CD14-positive monocyte (primary cell): Measurements from ENCODE around the gene SERPING1. TPM values are rescaled to one million over a fixed set of nuclear protein-coding genes. Genes with fewer than 3 reads are reported as not detected.

ENCODE experiments used
- DNase-seq, 3 donors: peaks; one replicate each; pipeline ENCODE4 v3.0.0-alpha.2; 2011 to 2022
- H2AFZ ChIP-seq: 2 replicates; pipeline ENCODE4 v1.6.0; 2012; ENCODE audit warnings: mild to moderate bottlenecking, low read depth, low read length, inconsistent platforms; ENCODE audit not compliant: insufficient read depth, poor library complexity, severe bottlenecking
- H3K27ac ChIP-seq, 2 donors: 1 replicate in 1 of 2; 2 replicates in 1 of 2; pipeline ENCODE4 v1.5.1; 2012 to 2013; ENCODE audit warnings: low read length in 2 of 2, control low read depth in 1 of 2, inconsistent platforms in 1 of 2, low read depth in 1 of 2, mild to moderate bottlenecking in 1 of 2
- H3K27me3 ChIP-seq, 2 donors: one replicate each; pipeline versions ENCODE4 v1.6.0 to v1.6.1; 2011 to 2013; ENCODE audit warnings: low read length in 2 of 2; ENCODE audit not compliant: control insufficient read depth in 2 of 2, insufficient read depth in 2 of 2
- H3K36me3 ChIP-seq, 2 donors: replicated peaks in 1 of 2; 1 replicate in 1 of 2; 2 replicates in 1 of 2; pipeline versions ENCODE4 v1.5.1 to v1.6.1; 2012 to 2013; ENCODE audit warnings: low read length in 2 of 2, control low read depth in 1 of 2, inconsistent platforms in 1 of 2, mild to moderate bottlenecking in 1 of 2; ENCODE audit not compliant: insufficient read depth in 2 of 2, control insufficient read depth in 1 of 2
- H3K4me1 ChIP-seq, 2 donors: 1 replicate in 1 of 2; 2 replicates in 1 of 2; pipeline versions ENCODE4 v1.5.1 to v1.6.1; 2012 to 2013; ENCODE audit warnings: low read length in 2 of 2, control low read depth in 1 of 2, inconsistent platforms in 1 of 2, mild to moderate bottlenecking in 1 of 2, moderate library complexity in 1 of 2; ENCODE audit not compliant: insufficient read depth in 2 of 2, control insufficient read depth in 1 of 2
- H3K4me2 ChIP-seq: replicated peaks from 2 replicates; pipeline ENCODE3; 2012; ENCODE audit warnings: low read length, moderate library complexity, mild to moderate bottlenecking; ENCODE audit not compliant: poor library complexity, severe bottlenecking; ENCODE audit errors: extremely low read depth
- H3K4me3 ChIP-seq, 3 experiments: fragments of 200-600 bp in 1 of 3; sonication (generic) in 1 of 3; replicated peaks in 1 of 3; 1 replicate in 2 of 3; 2 replicates in 1 of 3; pipeline ENCODE4 v1.5.1; 2011 to 2013; ENCODE audit warnings: low read length in 3 of 3, mild to moderate bottlenecking in 3 of 3, control low read depth in 2 of 3, low read depth in 2 of 3, inconsistent platforms in 1 of 3, moderate library complexity in 1 of 3
- H3K79me2 ChIP-seq: 2 replicates; pipeline ENCODE4 v1.6.0; 2012; ENCODE audit warnings: mild to moderate bottlenecking, control low read depth, inconsistent platforms, low read length, moderate library complexity; ENCODE audit not compliant: insufficient read depth
- H3K9ac ChIP-seq: 2 replicates; pipeline ENCODE4 v1.6.0; 2017; ENCODE audit warnings: low read length, mild to moderate bottlenecking; ENCODE audit not compliant: insufficient read depth, poor library complexity, severe bottlenecking
- H3K9me3 ChIP-seq, 2 donors: replicated peaks in 1 of 2; 1 replicate in 1 of 2; 2 replicates in 1 of 2; pipeline versions ENCODE4 v1.5.1 to v1.6.1; 2012 to 2013; ENCODE audit warnings: low read length in 2 of 2, control low read depth in 1 of 2; ENCODE audit not compliant: control insufficient read depth in 1 of 2, insufficient read depth in 1 of 2
- H4K20me1 ChIP-seq: 2 replicates; pipeline ENCODE4 v1.6.0; 2012; ENCODE audit warnings: mild to moderate bottlenecking, low read length, control low read depth, moderate library complexity; ENCODE audit not compliant: insufficient read depth
- H3K27ac Mint-ChIP-seq, 7 donors: one replicate each; pipeline ENCODE4 v1.8.0; 2020; ENCODE audit warnings: mild to moderate bottlenecking in 7 of 7, mixed read lengths in 7 of 7, moderate library complexity in 6 of 7, inconsistent platforms in 2 of 7
- H3K27me3 Mint-ChIP-seq, 3 donors: one replicate each; pipeline ENCODE4 v1.8.0; 2021 to 2022; ENCODE audit warnings: low read depth in 3 of 3, mild to moderate bottlenecking in 3 of 3, mixed read lengths in 3 of 3, moderate library complexity in 3 of 3, inconsistent platforms in 1 of 3
- H3K36me3 Mint-ChIP-seq, 2 donors: one replicate each; pipeline ENCODE4 v1.8.0; 2020; ENCODE audit warnings: mixed read lengths in 2 of 2, inconsistent platforms in 1 of 2, mild to moderate bottlenecking in 1 of 2
- H3K4me1 Mint-ChIP-seq: one replicate; pipeline ENCODE4 v1.8.0; 2020; ENCODE audit warnings: mild to moderate bottlenecking, mixed read lengths
- H3K4me3 Mint-ChIP-seq, 2 donors: one replicate each; pipeline ENCODE4 v1.8.0; 2020; ENCODE audit warnings: mild to moderate bottlenecking in 2 of 2, mixed read lengths in 2 of 2, moderate library complexity in 1 of 2
- H3K9me3 Mint-ChIP-seq, 7 donors: one replicate each; pipeline ENCODE4 v1.8.0; 2020 to 2022; ENCODE audit warnings: mixed read lengths in 7 of 7, mild to moderate bottlenecking in 6 of 7, moderate library complexity in 6 of 7, inconsistent platforms in 2 of 7
- WGBS: methylation state at CpG from one replicate; pipeline ENCODE4 v1.1.5; 2013; ENCODE audit warnings: missing lambda C conversion rate; ENCODE audit not compliant: insufficient coverage; 5-methylcytosine and 5-hydroxymethylcytosine counted together
- intact Hi-C, 2 donors: fragments of 100-400 bp; cut with micrococcal nuclease; formaldehyde crosslinking; loops; one replicate each; pipeline versions ENCODE4 v1.15.0 to v1.15.1; 2023
- polyA plus RNA-seq, 3 donors: library from polyadenylated mRNA; depleted of rRNA in 1 of 3; unstranded in 2 of 3; stranded (reverse) in 1 of 3; fragments of 300-500 nt in 2 of 3; fragments of >200 nt in 1 of 3; fragmentation: Illumina TruSeq in 2 of 3; gene quantifications; 1 replicate in 2 of 3; 2 replicates in 1 of 3; pipeline ENCODE4 v1.2.3, GENCODE V29; 2012 to 2021
- TF ChIP-seq, protein P1 (sequence below): fragments of 200-600 bp; IDR thresholded peaks from one replicate; pipeline ENCODE4 v1.8.0; 2022; ENCODE audit warnings: antibody characterized with exemption, mild to moderate bottlenecking

Gene SERPING1
- polyA plus RNA-seq, 3 donors, result 7.3 to 10.8 (median 8.5) TPM

GRCh38 chr11:57652662-57653061 is 55.2 kb downstream of the SERPING1 start:
- Histone ChIP-seq H4K20me1 (no peaks in the 10 kb centered on the region), H3K4me2 (peak overlapping the region; percentile 47), H3K27me3 (peaks cover 17 to 18% of the 10 kb centered on the region in 2 donors), H3K27ac (peak overlapping the region; percentile 8 to 62), H3K4me1 (peaks cover 53 to 55% of the 10 kb centered on the region in 2 donors), H3K36me3 (no peaks in the 10 kb centered on the region), H2AFZ (no peak overlapping the region), H3K4me3 (peak overlapping the region in 1 of 3 experiments; percentile 14), H3K79me2 (peaks cover 2% of the 10 kb centered on the region), H3K9me3 (peaks cover 0 to 4% of the 10 kb centered on the region in 2 donors), H3K9ac (no peak overlapping the region)
- no peak for DNase-seq
- intact Hi-C loops, result loop anchor here in 1 of 2 donors (2.0 kb wide), 1 partner anchor 14 kb away; no protein-coding TSS in a partner anchor
- peak overlapping the region; percentile 68 to 93 (median 87) for H3K27ac Mint-ChIP-seq
- peaks cover 0 to 15% (median 5%) of the 10 kb centered on the region in 7 donors for H3K9me3 Mint-ChIP-seq
- TF ChIP-seq, protein P1, sequence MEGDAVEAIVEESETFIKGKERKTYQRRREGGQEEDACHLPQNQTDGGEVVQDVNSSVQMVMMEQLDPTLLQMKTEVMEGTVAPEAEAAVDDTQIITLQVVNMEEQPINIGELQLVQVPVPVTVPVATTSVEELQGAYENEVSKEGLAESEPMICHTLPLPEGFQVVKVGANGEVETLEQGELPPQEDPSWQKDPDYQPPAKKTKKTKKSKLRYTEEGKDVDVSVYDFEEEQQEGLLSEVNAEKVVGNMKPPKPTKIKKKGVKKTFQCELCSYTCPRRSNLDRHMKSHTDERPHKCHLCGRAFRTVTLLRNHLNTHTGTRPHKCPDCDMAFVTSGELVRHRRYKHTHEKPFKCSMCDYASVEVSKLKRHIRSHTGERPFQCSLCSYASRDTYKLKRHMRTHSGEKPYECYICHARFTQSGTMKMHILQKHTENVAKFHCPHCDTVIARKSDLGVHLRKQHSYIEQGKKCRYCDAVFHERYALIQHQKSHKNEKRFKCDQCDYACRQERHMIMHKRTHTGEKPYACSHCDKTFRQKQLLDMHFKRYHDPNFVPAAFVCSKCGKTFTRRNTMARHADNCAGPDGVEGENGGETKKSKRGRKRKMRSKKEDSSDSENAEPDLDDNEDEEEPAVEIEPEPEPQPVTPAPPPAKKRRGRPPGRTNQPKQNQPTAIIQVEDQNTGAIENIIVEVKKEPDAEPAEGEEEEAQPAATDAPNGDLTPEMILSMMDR, result no peak
- peak overlapping the region; percentile 21 to 63 for H3K4me3 Mint-ChIP-seq
- H3K4me1 Mint-ChIP-seq, result peaks cover 57% of the 10 kb centered on the region
- peaks cover 23 to 32% (median 25%) of the 10 kb centered on the region in 3 donors for H3K27me3 Mint-ChIP-seq
- peaks cover 0 to 8% of the 10 kb centered on the region in 2 donors for H3K36me3 Mint-ChIP-seq
- WGBS, result no CpG with 5 or more reads among the region's 3 CpGs

DNA sequence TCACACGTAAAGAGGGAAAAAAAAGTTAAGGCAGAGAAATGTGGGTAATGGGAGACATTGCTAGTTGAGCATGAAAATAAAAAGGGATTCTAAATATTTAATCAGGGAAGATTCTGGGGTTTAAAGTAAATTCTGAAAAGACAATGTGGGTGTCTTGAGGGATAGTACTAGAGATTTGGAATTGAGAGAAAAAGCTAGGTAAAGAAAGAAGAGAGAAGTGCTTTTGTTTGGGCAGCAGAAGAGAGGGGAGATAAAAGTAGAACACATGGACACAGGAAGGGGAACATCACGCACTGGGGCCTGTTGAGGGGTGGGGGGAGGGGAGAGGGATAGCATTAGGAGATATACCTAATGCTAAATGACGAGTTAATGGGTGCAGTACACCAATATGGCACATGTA is 55.7 kb downstream of the SERPING1 start:
- Mint-ChIP-seq H3K4me1 (peaks cover 54% of the 10 kb centered on the region), H3K9me3 (peaks cover 0 to 11% (median 3%) of the 10 kb centered on the region in 7 donors), H3K27ac (peak overlapping the region; percentile 68 to 93 (median 86)), H3K4me3 (peak overlapping the region; percentile 21 to 55), H3K36me3 (peaks cover 0 to 4% of the 10 kb centered on the region in 2 donors), H3K27me3 (peaks cover 18 to 27% (median 20%) of the 10 kb centered on the region in 3 donors)
- Histone ChIP-seq H3K79me2 (peaks cover 7% of the 10 kb centered on the region), H3K4me1 (peaks cover 51 to 54% of the 10 kb centered on the region in 2 donors), H3K36me3 (no peaks in the 10 kb centered on the region), H2AFZ (no peak overlapping the region), H4K20me1 (no peaks in the 10 kb centered on the region), H3K27me3 (peaks cover 12 to 13% of the 10 kb centered on the region in 2 donors), H3K27ac (peak overlapping the region in 1 of 2 donors; percentile 62), H3K4me2 (peak overlapping the region; percentile 47), H3K4me3 (peak overlapping the region in 1 of 3 experiments; percentile 14), H3K9me3 (no peaks in the 10 kb centered on the region), H3K9ac (no peak overlapping the region)
- TF ChIP-seq, protein P1, result no peak
- DNase-seq, result peak in 1 of 3 donors; percentile 42
- intact Hi-C loops, result loop anchor here in 1 of 2 donors (2.0 kb wide), 1 partner anchor 14 kb away; no protein-coding TSS in a partner anchor
- WGBS, result 0% methylated on average over 2 of the region's 3 CpGs
